IPS-18c (cell line): ENCODE results near the gene ATP5PO.

Source experiments
- H3K4me3 ChIP-seq: 2 replicates; pipeline ENCODE4 v1.7.0; 2013; ENCODE audit warnings: low read depth, mild to moderate bottlenecking, low read length, moderate library complexity; ENCODE audit not compliant: insufficient read depth
- H3K9me3 ChIP-seq: one replicate; pipeline ENCODE4 v1.6.1; 2013; ENCODE audit warnings: mild to moderate bottlenecking, low read length, moderate library complexity; ENCODE audit not compliant: control insufficient read depth, insufficient read depth

The ATP5PO gene

GRCh38 chr21:33861125-33861524 lies 54.5 kb downstream of the ATP5PO start:
- Histone ChIP-seq H3K4me3 (no peak overlapping the region), H3K9me3 (peaks cover 2% of the 10 kb centered on the region)

- no peak overlapping the region for H3K4me3 ChIP-seq
Observed at GRCh38 chr21:33860332-33860879, 55.2 kb downstream of the ATP5PO start.

GRCh38 chr21:33859373-33860102 lies 56.1 kb downstream of the ATP5PO start:
- Histone ChIP-seq H3K4me3 (no peak overlapping the region), H3K9me3 (peaks cover 2% of the 10 kb centered on the region)

More at GRCh38 chr21:33860332-33860879, 55.2 kb downstream of the ATP5PO start:
- peaks cover 2% of the 10 kb centered on the region for H3K9me3 ChIP-seq

GRCh38 chr21:33858667-33859372 lies 56.8 kb downstream of the ATP5PO start:
- peaks cover 2% of the 10 kb centered on the region for H3K9me3 ChIP-seq

GRCh38 chr21:33857846-33858666 lies 57.5 kb downstream of the ATP5PO start:
- Histone ChIP-seq H3K4me3 (no peak overlapping the region), H3K9me3 (peaks cover 2% of the 10 kb centered on the region)

More at GRCh38 chr21:33858667-33859372, 56.8 kb downstream of the ATP5PO start:
- no peak overlapping the region for H3K4me3 ChIP-seq

GRCh38 chr21:33856893-33857527 lies 58.6 kb downstream of the ATP5PO start:
- peaks cover 2% of the 10 kb centered on the region for H3K9me3 ChIP-seq

GRCh38 chr21:33855190-33855589 lies 60.4 kb downstream of the ATP5PO start:
- H3K4me3 ChIP-seq: no peak overlapping the region

More at GRCh38 chr21:33856893-33857527, 58.6 kb downstream of the ATP5PO start:
- H3K4me3 ChIP-seq: no peak overlapping the region

GRCh38 chr21:33854604-33855003 lies 61.0 kb downstream of the ATP5PO start:
- Histone ChIP-seq H3K9me3 (peaks cover 2% of the 10 kb centered on the region), H3K4me3 (no peak overlapping the region)

More at GRCh38 chr21:33855190-33855589, 60.4 kb downstream of the ATP5PO start:
- peaks cover 2% of the 10 kb centered on the region for H3K9me3 ChIP-seq
